Activated effector memory CD4-positive, alpha-beta T cell treated with Interleukin-2 at 50 U/mL for 16 hours (primary cell): Measurements from ENCODE around the gene FES.
A peak's percentile ranks its signal among the peaks of the same experiment; 100 is the strongest.

ENCODE experiments used
- DNase-seq: peaks from one replicate; pipeline ENCODE4 v3.0.0-alpha.2; 2020

Gene FES

GRCh38 chr15:90877315-90877714 lies 7.0 kb upstream of the FES start:
- no peak for DNase-seq

DNA sequence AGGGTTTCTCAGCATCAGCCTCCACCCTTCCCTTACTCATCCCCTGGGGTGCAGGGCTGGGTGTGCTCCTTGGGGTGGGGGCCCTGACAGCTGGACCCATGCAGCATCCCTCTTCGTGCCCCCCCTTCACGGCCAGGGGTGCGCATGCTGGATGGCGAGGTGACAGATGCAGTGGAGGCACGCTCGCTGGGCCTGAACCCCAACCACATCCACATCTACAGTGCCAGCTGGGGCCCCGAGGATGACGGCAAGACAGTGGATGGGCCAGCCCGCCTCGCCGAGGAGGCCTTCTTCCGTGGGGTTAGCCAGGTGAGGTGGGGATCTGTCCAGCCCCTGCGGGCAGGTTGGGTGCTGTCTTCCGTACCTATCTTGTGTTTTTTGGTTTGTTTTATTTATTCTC lies 6.3 kb upstream of the FES start:
- DNase-seq: no peak

DNA sequence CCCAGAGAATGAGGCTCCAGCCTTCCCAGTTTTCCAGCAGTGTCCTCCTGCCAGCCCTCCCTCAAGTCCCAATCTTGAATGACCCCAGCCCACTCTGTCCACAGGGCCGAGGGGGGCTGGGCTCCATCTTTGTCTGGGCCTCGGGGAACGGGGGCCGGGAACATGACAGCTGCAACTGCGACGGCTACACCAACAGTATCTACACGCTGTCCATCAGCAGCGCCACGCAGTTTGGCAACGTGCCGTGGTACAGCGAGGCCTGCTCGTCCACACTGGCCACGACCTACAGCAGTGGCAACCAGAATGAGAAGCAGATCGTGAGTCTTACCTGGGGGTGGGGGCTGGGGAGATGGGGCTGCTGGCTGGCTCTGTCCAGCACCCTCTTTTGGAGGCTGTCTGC lies 5.6 kb upstream of the FES start:
- no peak for DNase-seq

- DNase-seq: no peak
Observed at GRCh38 chr15:90879730-90880366, 4.5 kb upstream of the FES start.

DNA sequence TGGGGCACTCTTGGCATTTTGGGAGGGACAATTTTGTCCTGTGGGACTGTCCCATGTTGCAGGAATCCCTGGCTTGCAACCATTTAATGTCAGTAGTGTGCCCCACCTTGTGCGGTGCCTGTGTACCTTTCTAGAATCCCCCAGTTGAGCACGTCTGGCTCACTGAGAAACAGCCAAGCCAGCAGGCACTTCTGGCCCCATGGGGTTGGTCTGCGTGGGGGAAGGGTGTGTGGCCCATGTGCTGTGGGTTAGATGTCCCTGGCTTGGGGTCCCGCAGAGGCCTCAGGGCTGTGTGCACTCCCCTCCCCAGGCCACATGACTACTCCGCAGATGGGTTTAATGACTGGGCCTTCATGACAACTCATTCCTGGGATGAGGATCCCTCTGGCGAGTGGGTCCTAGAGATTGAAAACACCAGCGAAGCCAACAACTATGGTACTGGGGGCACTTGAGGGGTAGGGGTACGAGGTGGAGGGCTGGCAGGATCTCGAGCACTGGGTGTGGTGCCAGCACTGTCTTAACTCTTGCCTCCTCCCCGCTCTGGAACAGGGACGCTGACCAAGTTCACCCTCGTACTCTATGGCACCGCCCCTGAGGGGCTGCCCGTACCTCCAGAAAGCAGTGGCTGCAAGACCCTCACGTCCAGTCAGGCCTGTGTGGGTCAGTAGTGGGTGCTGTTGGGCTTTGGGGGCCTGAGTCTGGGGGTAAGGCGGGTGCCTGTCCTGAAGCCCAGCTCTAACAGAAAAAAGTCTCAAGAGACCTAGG lies 3.7 kb upstream of the FES start:
- no peak for DNase-seq

DNA sequence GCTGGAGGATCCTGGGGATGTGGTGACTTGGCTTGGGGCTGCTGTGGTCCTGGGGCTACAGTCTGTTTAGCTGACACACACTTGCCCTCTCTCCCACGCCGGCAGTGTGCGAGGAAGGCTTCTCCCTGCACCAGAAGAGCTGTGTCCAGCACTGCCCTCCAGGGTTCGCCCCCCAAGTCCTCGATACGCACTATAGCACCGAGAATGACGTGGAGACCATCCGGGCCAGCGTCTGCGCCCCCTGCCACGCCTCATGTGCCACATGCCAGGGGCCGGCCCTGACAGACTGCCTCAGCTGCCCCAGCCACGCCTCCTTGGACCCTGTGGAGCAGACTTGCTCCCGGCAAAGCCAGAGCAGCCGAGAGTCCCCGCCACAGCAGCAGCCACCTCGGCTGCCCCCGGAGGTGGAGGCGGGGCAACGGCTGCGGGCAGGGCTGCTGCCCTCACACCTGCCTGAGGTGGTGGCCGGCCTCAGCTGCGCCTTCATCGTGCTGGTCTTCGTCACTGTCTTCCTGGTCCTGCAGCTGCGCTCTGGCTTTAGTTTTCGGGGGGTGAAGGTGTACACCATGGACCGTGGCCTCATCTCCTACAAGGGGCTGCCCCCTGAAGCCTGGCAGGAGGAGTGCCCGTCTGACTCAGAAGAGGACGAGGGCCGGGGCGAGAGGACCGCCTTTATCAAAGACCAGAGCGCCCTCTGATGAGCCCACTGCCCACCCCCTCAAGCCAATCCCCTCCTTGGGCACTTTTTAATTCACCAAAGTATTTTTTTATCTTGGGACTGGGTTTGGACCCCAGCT lies 2.9 kb upstream of the FES start:
- DNase-seq: no peak

DNA sequence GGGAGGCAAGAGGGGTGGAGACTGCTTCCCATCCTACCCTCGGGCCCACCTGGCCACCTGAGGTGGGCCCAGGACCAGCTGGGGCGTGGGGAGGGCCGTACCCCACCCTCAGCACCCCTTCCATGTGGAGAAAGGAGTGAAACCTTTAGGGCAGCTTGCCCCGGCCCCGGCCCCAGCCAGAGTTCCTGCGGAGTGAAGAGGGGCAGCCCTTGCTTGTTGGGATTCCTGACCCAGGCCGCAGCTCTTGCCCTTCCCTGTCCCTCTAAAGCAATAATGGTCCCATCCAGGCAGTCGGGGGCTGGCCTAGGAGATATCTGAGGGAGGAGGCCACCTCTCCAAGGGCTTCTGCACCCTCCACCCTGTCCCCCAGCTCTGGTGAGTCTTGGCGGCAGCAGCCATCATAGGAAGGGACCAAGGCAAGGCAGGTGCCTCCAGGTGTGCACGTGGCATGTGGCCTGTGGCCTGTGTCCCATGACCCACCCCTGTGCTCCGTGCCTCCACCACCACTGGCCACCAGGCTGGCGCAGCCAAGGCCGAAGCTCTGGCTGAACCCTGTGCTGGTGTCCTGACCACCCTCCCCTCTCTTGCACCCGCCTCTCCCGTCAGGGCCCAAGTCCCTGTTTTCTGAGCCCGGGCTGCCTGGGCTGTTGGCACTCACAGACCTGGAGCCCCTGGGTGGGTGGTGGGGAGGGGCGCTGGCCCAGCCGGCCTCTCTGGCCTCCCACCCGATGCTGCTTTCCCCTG lies 2.2 kb upstream of the FES start:
- DNase-seq: no peak

DNA sequence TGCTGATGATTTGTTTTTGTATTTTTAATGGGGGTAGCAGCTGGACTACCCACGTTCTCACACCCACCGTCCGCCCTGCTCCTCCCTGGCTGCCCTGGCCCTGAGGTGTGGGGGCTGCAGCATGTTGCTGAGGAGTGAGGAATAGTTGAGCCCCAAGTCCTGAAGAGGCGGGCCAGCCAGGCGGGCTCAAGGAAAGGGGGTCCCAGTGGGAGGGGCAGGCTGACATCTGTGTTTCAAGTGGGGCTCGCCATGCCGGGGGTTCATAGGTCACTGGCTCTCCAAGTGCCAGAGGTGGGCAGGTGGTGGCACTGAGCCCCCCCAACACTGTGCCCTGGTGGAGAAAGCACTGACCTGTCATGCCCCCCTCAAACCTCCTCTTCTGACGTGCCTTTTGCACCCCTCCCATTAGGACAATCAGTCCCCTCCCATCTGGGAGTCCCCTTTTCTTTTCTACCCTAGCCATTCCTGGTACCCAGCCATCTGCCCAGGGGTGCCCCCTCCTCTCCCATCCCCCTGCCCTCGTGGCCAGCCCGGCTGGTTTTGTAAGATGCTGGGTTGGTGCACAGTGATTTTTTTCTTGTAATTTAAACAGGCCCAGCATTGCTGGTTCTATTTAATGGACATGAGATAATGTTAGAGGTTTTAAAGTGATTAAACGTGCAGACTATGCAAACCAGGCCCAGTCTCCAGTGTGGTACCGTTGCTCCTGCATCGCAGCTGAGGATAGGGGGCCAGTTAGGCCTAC lies 1.4 kb upstream of the FES start:
- DNase-seq: no peak

- no peak for DNase-seq
Observed at GRCh38 chr15:90883526-90883975, 753 bp upstream of the FES start.

DNA sequence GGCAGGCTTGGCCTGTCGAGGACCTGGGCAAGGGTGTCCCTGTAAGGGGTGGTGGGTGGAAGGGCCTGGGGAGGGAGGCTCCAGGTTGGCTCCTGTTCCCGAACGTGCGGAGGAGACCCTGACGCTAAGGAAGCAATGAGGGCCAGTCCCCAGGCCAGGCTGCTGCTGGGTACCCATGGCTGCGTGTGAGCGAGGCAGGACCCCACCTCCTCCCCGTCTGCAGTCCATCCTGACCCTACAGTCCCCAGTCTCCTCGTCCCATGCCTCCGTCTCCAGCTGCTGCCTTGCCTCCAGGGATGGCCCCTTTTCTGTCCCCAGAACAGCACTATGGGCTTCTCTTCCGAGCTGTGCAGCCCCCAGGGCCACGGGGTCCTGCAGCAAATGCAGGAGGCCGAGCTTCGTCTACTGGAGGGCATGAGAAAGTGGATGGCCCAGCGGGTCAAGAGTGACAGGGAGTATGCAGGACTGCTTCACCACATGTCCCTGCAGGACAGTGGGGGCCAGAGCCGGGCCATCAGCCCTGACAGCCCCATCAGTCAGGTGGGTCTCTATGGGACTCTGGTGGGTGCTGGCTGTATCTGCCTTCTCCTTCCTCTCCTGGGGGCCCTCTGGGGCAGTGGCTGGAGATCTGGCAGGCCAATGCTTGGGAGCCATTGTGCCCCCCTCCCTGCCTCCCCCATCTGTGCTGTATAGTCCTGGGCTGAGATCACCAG lies 571 bp downstream of the FES start:
- DNase-seq: no peak

GRCh38 chr15:90885432-90886290 lies 1.4 kb downstream of the FES start:
- peak; percentile 59 for DNase-seq

DNA sequence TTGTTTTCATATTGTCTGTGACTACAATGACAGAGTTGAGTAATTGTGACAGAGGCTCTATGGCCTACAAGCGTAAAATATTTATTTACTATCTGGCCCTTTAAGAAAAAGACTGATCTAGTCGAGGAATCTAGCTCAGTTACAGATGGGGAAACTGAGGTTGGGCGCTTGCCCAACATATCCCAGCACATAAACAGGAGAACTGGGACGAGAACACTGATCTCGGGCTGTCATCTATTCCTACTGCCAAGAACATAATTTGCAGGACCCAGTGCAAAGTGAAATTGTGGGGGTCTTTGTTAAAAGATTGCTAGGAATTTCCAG lies 1.9 kb downstream of the FES start:
- no peak for DNase-seq

DNA sequence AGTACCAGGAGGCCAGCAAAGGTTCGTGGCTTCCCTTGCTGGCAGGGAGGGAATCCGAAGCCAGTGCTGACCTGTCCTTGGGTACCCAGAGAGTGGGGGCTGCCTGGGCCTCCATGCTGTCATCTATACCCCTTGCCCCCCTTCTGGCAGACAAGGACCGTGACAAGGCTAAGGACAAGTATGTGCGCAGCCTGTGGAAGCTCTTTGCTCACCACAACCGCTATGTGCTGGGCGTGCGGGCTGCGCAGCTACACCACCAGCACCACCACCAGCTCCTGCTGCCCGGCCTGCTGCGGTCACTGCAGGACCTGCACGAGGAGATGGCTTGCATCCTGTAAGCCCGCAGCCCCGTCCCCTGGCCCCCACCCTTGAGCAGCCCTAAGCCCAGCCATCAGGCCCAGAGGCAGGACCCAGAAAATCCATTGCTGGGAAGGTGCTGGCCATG lies 2.8 kb downstream of the FES start:
- no peak for DNase-seq

DNA sequence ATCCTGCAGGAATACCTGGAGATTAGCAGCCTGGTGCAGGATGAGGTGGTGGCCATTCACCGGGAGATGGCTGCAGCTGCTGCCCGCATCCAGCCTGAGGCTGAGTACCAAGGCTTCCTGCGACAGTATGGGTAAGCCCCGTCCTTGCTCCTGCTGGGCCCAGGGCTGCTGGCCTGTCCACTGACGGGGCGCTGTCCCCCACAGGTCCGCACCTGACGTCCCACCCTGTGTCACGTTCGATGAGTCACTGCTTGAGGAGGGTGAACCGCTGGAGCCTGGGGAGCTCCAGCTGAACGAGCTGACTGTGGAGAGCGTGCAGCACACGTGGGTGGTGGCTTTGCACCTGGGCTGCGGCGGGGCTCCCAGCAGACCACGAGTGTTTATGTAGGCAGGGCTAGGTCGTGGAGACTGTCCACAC lies 5.0 kb downstream of the FES start:
- DNase-seq: no peak

GRCh38 chr15:90889736-90890456 lies 5.6 kb downstream of the FES start:
- DNase-seq: no peak

DNA sequence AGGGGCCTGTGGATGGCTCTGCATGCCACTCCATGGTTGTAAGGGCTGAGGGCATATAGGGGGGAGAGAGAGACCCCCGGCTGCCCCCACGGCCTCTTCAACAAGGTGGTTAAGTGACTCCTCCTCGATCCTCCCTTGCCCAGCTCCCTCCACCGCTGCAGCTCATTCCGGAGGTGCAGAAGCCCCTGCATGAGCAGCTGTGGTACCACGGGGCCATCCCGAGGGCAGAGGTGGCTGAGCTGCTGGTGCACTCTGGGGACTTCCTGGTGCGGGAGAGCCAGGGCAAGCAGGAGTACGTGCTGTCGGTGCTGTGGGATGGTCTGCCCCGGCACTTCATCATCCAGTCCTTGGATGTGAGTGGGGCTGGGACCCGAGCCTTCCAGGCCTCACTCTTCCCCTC lies 6.5 kb downstream of the FES start:
- DNase-seq: no peak

DNA sequence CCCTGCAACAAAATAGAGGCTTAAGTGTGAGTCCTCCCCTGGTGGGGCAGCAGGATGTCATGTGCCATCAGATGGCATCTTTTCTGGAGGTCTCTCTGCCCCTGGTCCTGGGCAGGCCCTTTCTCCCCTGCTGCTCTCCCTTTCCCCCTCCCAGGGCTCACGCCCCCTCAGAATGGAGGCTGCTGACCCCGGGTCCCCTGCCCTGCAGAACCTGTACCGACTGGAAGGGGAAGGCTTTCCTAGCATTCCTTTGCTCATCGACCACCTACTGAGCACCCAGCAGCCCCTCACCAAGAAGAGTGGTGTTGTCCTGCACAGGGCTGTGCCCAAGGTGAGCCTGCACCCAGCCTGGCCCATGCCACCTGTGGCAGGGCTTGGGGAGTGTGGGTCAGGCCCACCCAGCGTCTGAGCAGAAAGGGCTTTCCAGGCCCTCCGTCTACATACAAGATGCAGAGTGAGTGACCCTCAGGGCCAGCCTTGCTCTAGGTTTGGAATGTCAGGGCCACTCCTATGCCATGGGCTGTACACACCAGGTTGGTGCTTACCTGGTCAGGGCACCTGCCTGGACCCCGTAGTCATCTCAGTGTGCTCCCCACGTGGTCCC lies 7.1 kb downstream of the FES start:
- no peak for DNase-seq

DNA sequence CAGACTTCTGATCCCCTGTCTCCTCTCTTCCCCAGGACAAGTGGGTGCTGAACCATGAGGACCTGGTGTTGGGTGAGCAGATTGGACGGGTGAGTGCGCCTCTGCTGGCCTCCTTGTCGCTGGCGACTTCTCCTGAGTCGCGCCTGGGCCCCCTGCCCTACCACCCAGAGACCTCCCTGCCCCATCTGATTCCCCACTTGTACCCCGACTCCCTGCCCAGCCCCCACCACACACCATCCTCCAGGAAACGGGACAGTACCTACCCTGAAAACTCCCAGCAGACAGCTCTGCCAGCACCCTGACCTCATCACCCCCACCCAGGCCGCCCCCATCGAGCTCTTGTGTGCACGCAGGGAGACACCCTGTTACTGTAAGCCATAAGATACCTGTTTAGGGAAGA lies 7.7 kb downstream of the FES start:
- DNase-seq: no peak

GRCh38 chr15:90892498-90893174 lies 8.3 kb downstream of the FES start:
- DNase-seq: no peak
